Right atrium auricular region (tissue), 2 donors: Measurements from ENCODE around the gene PLD5. TPM values are rescaled to one million over a fixed set of nuclear protein-coding genes. Genes with fewer than 3 reads are reported as not detected.
"Not testable (repeated sequence)": the region's sequence is repeated elsewhere in the genome, so short reads cannot be mapped to it uniquely, and the experiment has no call there.

Source experiments
- DNase-seq: peaks from one replicate; pipeline ENCODE4 v3.0.0-alpha.2; 2019; ENCODE audit warnings: low spot score
- H3K27ac ChIP-seq, 2 donors: fragments of 200-600 bp; sonication (generic); 1 replicate in 1 of 2; 2 replicates in 1 of 2; pipeline ENCODE4 v1.5.1; 2016 to 2019
- H3K27me3 ChIP-seq, 2 donors: fragments of 200-600 bp; sonication (generic); one replicate each; pipeline versions ENCODE4 v1.5.1 to v1.6.0; 2017 to 2019
- H3K36me3 ChIP-seq: fragments of 200-600 bp; sonication (generic); one replicate; pipeline ENCODE4 v1.5.1; 2016
- H3K4me1 ChIP-seq, 2 donors: fragments of 200-600 bp; sonication (generic); one replicate each; pipeline versions ENCODE4 v1.5.1 to v1.6.0; 2017 to 2019
- H3K4me3 ChIP-seq, 2 donors: fragments of 200-600 bp; sonication (generic); 1 replicate in 1 of 2; 2 replicates in 1 of 2; pipeline ENCODE4 v1.5.1; 2017 to 2019; ENCODE audit warnings: mild to moderate bottlenecking in 1 of 2, moderate library complexity in 1 of 2
- H3K9me3 ChIP-seq, 2 donors: fragments of 200-600 bp; sonication (generic); one replicate each; pipeline ENCODE4 v1.5.1; 2019
- CTCF ChIP-seq, 2 donors: fragments of 200-600 bp; sonication (generic); IDR thresholded peaks; one replicate each; pipeline ENCODE4 v1.5.1; 2019; ENCODE audit warnings: antibody characterized with exemption in 2 of 2
- total RNA-seq, 2 donors: library from RNA; depleted of rRNA; stranded (reverse); fragments of >200 nt; gene quantifications; one replicate each; pipeline ENCODE4 v1.1.0, GENCODE V29; 2016

The PLD5 gene
- total RNA-seq, 2 donors from 2014 or later = 0.12 to 0.19 TPM

GRCh38 chr1:242196101-242196500, 328.4 kb downstream of the PLD5 start:
- Histone ChIP-seq H3K27me3 (no peaks in the 10 kb centered on the region), H3K36me3 (no peaks in the 10 kb centered on the region), H3K9me3 (no peaks in the 10 kb centered on the region), H3K4me3 (no peak overlapping the region), H3K27ac (no peak overlapping the region), H3K4me1 (no peaks in the 10 kb centered on the region)
- no peak for TF ChIP-seq CTCF (IDR thresholded peaks at IDR 0.05)
- no peak for DNase-seq

- no peak overlapping the region for H3K27ac ChIP-seq
- H3K27me3 ChIP-seq = no peaks in the 10 kb centered on the region
- no peak overlapping the region for H3K4me3 ChIP-seq
- no peak for TF ChIP-seq CTCF (IDR thresholded peaks at IDR 0.05)
- no peaks in the 10 kb centered on the region for H3K4me1 ChIP-seq
- no peaks in the 10 kb centered on the region for H3K9me3 ChIP-seq
- no peak for DNase-seq
- H3K36me3 ChIP-seq = no peaks in the 10 kb centered on the region
Observed at GRCh38 chr1:242189591-242189990, 334.9 kb downstream of the PLD5 start.

GRCh38 chr1:242187816-242188215, 336.7 kb downstream of the PLD5 start:
- TF ChIP-seq CTCF (IDR thresholded peaks at IDR 0.05) = no peak
- Histone ChIP-seq H3K9me3 (no peaks in the 10 kb centered on the region), H3K4me3 (no peak overlapping the region), H3K27ac (no peak overlapping the region), H3K27me3 (no peaks in the 10 kb centered on the region), H3K36me3 (no peaks in the 10 kb centered on the region), H3K4me1 (no peaks in the 10 kb centered on the region)
- DNase-seq = no peak

- Histone ChIP-seq H3K4me3 (no peak overlapping the region), H3K27ac (no peak overlapping the region), H3K9me3 (no peaks in the 10 kb centered on the region), H3K27me3 (no peaks in the 10 kb centered on the region), H3K4me1 (no peaks in the 10 kb centered on the region), H3K36me3 (no peaks in the 10 kb centered on the region)
- no peak for DNase-seq
- no peak for TF ChIP-seq CTCF (IDR thresholded peaks at IDR 0.05)
Observed at GRCh38 chr1:242187171-242187570, 337.3 kb downstream of the PLD5 start.

GRCh38 chr1:242185731-242186130, 338.8 kb downstream of the PLD5 start:
- no peak overlapping the region for H3K27ac ChIP-seq
- H3K36me3 ChIP-seq = no peaks in the 10 kb centered on the region
- no peaks in the 10 kb centered on the region for H3K27me3 ChIP-seq
- DNase-seq = no peak
- no peaks in the 10 kb centered on the region for H3K4me1 ChIP-seq
- H3K4me3 ChIP-seq = no peak overlapping the region
- no peak for TF ChIP-seq CTCF (IDR thresholded peaks at IDR 0.05)
- H3K9me3 ChIP-seq = no peaks in the 10 kb centered on the region

GRCh38 chr1:242184955-242185354, 339.5 kb downstream of the PLD5 start:
- no peak overlapping the region for H3K4me3 ChIP-seq
- H3K4me1 ChIP-seq = no peaks in the 10 kb centered on the region
- no peak for TF ChIP-seq CTCF (IDR thresholded peaks at IDR 0.05)
- no peak for DNase-seq
- no peaks in the 10 kb centered on the region for H3K27me3 ChIP-seq
- H3K36me3 ChIP-seq = no peaks in the 10 kb centered on the region
- no peak overlapping the region for H3K27ac ChIP-seq
- no peaks in the 10 kb centered on the region for H3K9me3 ChIP-seq

GRCh38 chr1:242179767-242180166, 344.7 kb downstream of the PLD5 start:
- H3K9me3 ChIP-seq = peaks cover 0 to 11% of the 10 kb centered on the region in 2 donors
- not testable (repeated sequence) for H3K36me3 ChIP-seq, H3K27me3 ChIP-seq, H3K4me3 ChIP-seq, H3K4me1 ChIP-seq, H3K27ac ChIP-seq, DNase-seq
